Measurements from ENCODE around the gene MMP10. TPM values are rescaled to one million over a fixed set of nuclear protein-coding genes. Genes with fewer than 3 reads are reported as not detected.

Gene MMP10
- total and polyA plus RNA-seq, 2 donors (not counting 1 experiment from before 2014, with no cell fraction given), result not detected

- POLR2A ChIA-PET, result no interaction called here
- 0% methylated on average over 1 of the region's 2 CpGs for WGBS (ENCODE audit: insufficient coverage)
- peaks cover 0 to 4% (median under 1%) of the 10 kb centered on the region in 4 experiments for H3K27me3 ChIP-seq (replicated peaks in 1 of 4; ENCODE audit: control extremely low read depth in 1 of 4, control insufficient read depth in 3 of 4, insufficient read depth in 4 of 4, low read length in 3 of 4)
Measured at GRCh38 chr11:102802341-102802740, 21.9 kb upstream of the MMP10 start.

DNA sequence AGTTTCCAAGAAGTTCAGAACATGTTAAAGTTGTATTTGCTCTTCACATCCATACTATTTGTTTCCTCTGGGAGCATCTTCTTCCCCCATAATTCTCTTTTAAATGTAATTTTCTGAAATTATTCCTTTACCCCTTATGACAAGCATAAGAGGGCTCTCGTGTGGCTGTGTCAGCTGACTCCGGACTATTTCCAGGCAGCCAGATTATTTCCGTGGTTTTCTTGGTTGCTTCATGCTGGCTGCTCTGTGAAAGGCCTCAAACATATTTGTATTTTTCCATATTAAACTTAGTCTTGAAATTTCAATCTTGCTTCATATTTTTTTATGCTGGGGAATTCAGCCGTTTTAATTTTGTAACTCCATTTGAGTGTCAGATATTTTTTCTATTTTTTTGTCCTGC is 20.3 kb upstream of the MMP10 start:
- Mint-ChIP-seq H3K27ac (no peak overlapping the region), H3K4me1 (no peaks in the 10 kb centered on the region), H3K9me3 (ENCODE audit: insufficient read depth) (no peaks in the 10 kb centered on the region), H3K27me3 (peaks cover 20% of the 10 kb centered on the region), H3K4me3 (no peak overlapping the region)
- Histone ChIP-seq H3K4me1 (ENCODE audit: control insufficient read depth in 2 of 2, insufficient read depth in 2 of 2, low read length in 2 of 2) (no peaks in the 10 kb centered on the region), H3K4me3 (ENCODE audit: control extremely low read depth in 1 of 5, extremely low read depth in 1 of 5, insufficient read depth in 1 of 5, low read depth in 2 of 5, low read length in 4 of 5) (no peak overlapping the region), H3K79me2 (ENCODE audit: control insufficient read depth, insufficient read depth, low read length) (no peaks in the 10 kb centered on the region), H4K20me1 (ENCODE audit: control insufficient read depth, insufficient read depth, low read length, poor library complexity, severe bottlenecking) (no peaks in the 10 kb centered on the region), H3K9ac (ENCODE audit: low read length) (no peak overlapping the region), H3K9me3 (ENCODE audit: control extremely low read depth in 1 of 3, control insufficient read depth in 2 of 3, insufficient read depth in 1 of 3, low read length in 2 of 3) (no peaks in the 10 kb centered on the region), H3K4me2 (replicated peaks; ENCODE audit: low read depth, low read length, poor library complexity, severe bottlenecking) (no peak overlapping the region), H3K36me3 (replicated peaks in 1 of 2; ENCODE audit: control extremely low read depth in 1 of 2, control insufficient read depth in 1 of 2, extremely low read depth in 1 of 2, insufficient read depth in 2 of 2, low read length in 1 of 2) (no peaks in the 10 kb centered on the region), H3K27me3 (replicated peaks in 1 of 4; ENCODE audit: control extremely low read depth in 1 of 4, control insufficient read depth in 3 of 4, insufficient read depth in 4 of 4, low read length in 3 of 4) (peaks cover 0 to 4% (median under 1%) of the 10 kb centered on the region in 4 experiments), H3K27ac (ENCODE audit: low read length in 2 of 2) (no peak overlapping the region), H2AFZ (ENCODE audit: insufficient read depth, low read depth, low read length, poor library complexity, severe bottlenecking) (no peak overlapping the region)
- TF ChIP-seq EZH2 (IDR thresholded peaks at IDR 0.05; ENCODE audit: borderline replicate concordance, insufficient read depth, low read depth, low read length, poor library complexity, severe bottlenecking), result no peak
- CTCF ChIA-PET, result no interaction called here
- no peak for ATAC-seq (ENCODE audit: low read depth)
- no peak for DNase-seq
- no CpG with 5 or more reads among the region's 4 CpGs for WGBS (ENCODE audit: insufficient coverage)
- POLR2A ChIA-PET, result no interaction called here
- intact Hi-C loops (cut with micrococcal nuclease), result no loop called here

More at GRCh38 chr11:102802341-102802740, 21.9 kb upstream of the MMP10 start:
- H3K4me1 Mint-ChIP-seq, result no peaks in the 10 kb centered on the region
- ATAC-seq (ENCODE audit: low read depth) (no peak), DNase-seq (no peak)
- no peaks in the 10 kb centered on the region for H3K4me1 ChIP-seq (ENCODE audit: control insufficient read depth in 2 of 2, insufficient read depth in 2 of 2, low read length in 2 of 2)
- no peak overlapping the region for H3K4me3 Mint-ChIP-seq
- H3K9me3 ChIP-seq (ENCODE audit: control extremely low read depth in 1 of 3, control insufficient read depth in 2 of 3, insufficient read depth in 1 of 3, low read length in 2 of 3), result no peaks in the 10 kb centered on the region
- no peak overlapping the region for H3K9ac ChIP-seq (ENCODE audit: low read length)
- H3K4me3 ChIP-seq (ENCODE audit: control extremely low read depth in 1 of 5, extremely low read depth in 1 of 5, insufficient read depth in 1 of 5, low read depth in 2 of 5, low read length in 4 of 5), result no peak overlapping the region
- no peak overlapping the region for H3K27ac Mint-ChIP-seq
- no peaks in the 10 kb centered on the region for H3K79me2 ChIP-seq (ENCODE audit: control insufficient read depth, insufficient read depth, low read length)
- no peaks in the 10 kb centered on the region for H3K36me3 ChIP-seq (replicated peaks in 1 of 2; ENCODE audit: control extremely low read depth in 1 of 2, control insufficient read depth in 1 of 2, extremely low read depth in 1 of 2, insufficient read depth in 2 of 2, low read length in 1 of 2)
- CTCF ChIA-PET, result no interaction called here
- peaks cover 23% of the 10 kb centered on the region for H3K27me3 Mint-ChIP-seq
- no peak overlapping the region for H2AFZ ChIP-seq (ENCODE audit: insufficient read depth, low read depth, low read length, poor library complexity, severe bottlenecking)
- intact Hi-C loops (cut with micrococcal nuclease), result no loop called here
- H4K20me1 ChIP-seq (ENCODE audit: control insufficient read depth, insufficient read depth, low read length, poor library complexity, severe bottlenecking), result no peaks in the 10 kb centered on the region
- no peaks in the 10 kb centered on the region for H3K9me3 Mint-ChIP-seq (ENCODE audit: insufficient read depth)
- H3K4me2 ChIP-seq (replicated peaks; ENCODE audit: low read depth, low read length, poor library complexity, severe bottlenecking), result no peak overlapping the region
- no peak for TF ChIP-seq CTCF (IDR thresholded peaks at IDR 0.05)
- no peak for TF ChIP-seq EZH2 (IDR thresholded peaks at IDR 0.05; ENCODE audit: borderline replicate concordance, insufficient read depth, low read depth, low read length, poor library complexity, severe bottlenecking)
- no peak overlapping the region for H3K27ac ChIP-seq (ENCODE audit: low read length in 2 of 2)

Measured in B cell (primary cell).